ENCODE results near the gene FCRL5.

DNA sequence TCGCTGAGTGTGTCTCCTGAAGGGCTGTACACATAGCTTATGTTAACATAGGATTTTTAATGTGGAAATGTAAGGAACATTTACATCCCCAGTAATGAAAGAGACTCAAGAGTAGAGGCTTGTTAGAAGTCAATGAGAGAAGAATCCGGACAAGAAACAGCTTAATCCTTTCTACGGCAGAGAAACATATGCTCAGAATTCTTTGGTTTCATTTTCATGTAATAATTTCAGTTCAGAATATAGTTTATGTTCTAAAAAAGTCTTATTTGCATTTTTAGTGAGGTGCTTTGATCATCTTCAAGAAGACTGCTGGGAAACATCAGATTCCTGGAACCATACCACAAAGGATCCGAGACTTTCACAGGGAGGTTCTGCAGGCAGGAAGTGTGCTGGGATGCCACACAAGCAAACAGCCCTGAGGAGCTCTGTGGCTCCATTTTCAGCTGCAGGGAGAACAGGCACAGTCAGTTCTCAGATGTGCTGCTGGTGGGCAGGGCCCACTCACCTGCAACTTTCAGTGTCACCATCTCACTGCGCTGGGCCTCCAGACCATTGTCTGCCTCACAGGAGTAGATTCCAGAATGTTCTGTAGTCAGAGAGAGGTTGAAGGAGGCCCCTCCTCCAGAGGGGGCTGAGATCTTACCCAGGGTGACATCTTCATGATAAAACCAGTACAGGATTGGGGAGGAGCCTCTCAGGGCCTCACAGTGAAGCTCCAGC lies 28.4 kb downstream of the FCRL5 start:
- TF ChIP-seq, protein P1, sequence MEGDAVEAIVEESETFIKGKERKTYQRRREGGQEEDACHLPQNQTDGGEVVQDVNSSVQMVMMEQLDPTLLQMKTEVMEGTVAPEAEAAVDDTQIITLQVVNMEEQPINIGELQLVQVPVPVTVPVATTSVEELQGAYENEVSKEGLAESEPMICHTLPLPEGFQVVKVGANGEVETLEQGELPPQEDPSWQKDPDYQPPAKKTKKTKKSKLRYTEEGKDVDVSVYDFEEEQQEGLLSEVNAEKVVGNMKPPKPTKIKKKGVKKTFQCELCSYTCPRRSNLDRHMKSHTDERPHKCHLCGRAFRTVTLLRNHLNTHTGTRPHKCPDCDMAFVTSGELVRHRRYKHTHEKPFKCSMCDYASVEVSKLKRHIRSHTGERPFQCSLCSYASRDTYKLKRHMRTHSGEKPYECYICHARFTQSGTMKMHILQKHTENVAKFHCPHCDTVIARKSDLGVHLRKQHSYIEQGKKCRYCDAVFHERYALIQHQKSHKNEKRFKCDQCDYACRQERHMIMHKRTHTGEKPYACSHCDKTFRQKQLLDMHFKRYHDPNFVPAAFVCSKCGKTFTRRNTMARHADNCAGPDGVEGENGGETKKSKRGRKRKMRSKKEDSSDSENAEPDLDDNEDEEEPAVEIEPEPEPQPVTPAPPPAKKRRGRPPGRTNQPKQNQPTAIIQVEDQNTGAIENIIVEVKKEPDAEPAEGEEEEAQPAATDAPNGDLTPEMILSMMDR (conservative IDR thresholded peaks at IDR 0.05): no peak
- TF ChIP-seq EZH2 (IDR thresholded peaks at IDR 0.05; ENCODE audit: low read depth): no peak
